ENCODE data around the gene TATDN3. TPM values are rescaled to one million over a fixed set of nuclear protein-coding genes. Genes with fewer than 3 reads are reported as not detected.

TATDN3 gene
- total and polyA plus RNA-seq, 9 of the 15 experiments (the other 6 are each of a cell fraction or from before 2014, with no cell fraction given) = 18.3 to 79.9 (median 28.2) TPM

- no peak for ATAC-seq
- POLR2A ChIA-PET = interaction anchor here (0.6 to 0.9 kb wide), 3 partner anchors 12 to 1047 kb away, joined by 3 to 4 read pairs (median 3); no protein-coding TSS in a partner anchor
- peaks cover 9% of the 10 kb centered on the region for H3K9me3 ChIP-seq (replicated peaks; ENCODE audit: control insufficient read depth, insufficient read depth, low read depth, low read length)
These were observed 36.2 kb downstream of the TATDN3 start for GRCh38 chr1:212827831-212828278.

More at GRCh38 chr1:212827831-212828278, 36.2 kb downstream of the TATDN3 start:
- DNase-seq (ENCODE audit: extremely low read depth in 1 of 4, low spot score in 3 of 4) = no peak
- Histone ChIP-seq H3K4me1 (replicated peaks in 1 of 2; ENCODE audit: control insufficient read depth in 2 of 2, insufficient read depth in 2 of 2, low read length in 2 of 2) (no peaks in the 10 kb centered on the region; a peak in 1 of 5 replicates), H2AFZ (ENCODE audit: low read depth, low read length) (no peak overlapping the region), H3K79me2 (ENCODE audit: control insufficient read depth, insufficient read depth, low read length) (no peaks in the 10 kb centered on the region), H3K27ac (ENCODE audit: extremely low read depth, low read depth, low read length) (no peak overlapping the region), H4K20me1 (replicated peaks; ENCODE audit: control insufficient read depth, insufficient read depth, low read length) (no peaks in the 10 kb centered on the region), H3K27me3 (ENCODE audit: control insufficient read depth in 2 of 2, insufficient read depth in 2 of 2, low read length in 2 of 2) (0 out of 5 replicates have a peak, but pooled peaks cover 0 to 4% of the 10 kb centered on the region in 2 experiments), H3K36me3 (ENCODE audit: control insufficient read depth, insufficient read depth, low read length) (no peaks in the 10 kb centered on the region), H3K9ac (ENCODE audit: insufficient read depth in 1 of 2, low read depth in 2 of 2, low read length in 2 of 2) (no peak overlapping the region), H3K4me3 (no peak overlapping the region), H3K9me1 (ENCODE audit: control insufficient read depth, insufficient read depth, low read length) (no peaks in the 10 kb centered on the region), H3K4me2 (ENCODE audit: insufficient read depth, low read length) (no peak overlapping the region)
- FAIRE-seq = no peak
- CTCF ChIA-PET (ENCODE audit: low intra/inter-chr PET ratio) = no interaction called here
- no TSS peak for BruUV-seq (replicated peaks)
- WGBS (ENCODE audit: insufficient coverage, low coverage, missing lambda C conversion rate) = 15% methylated on average over 5 of the region's 5 CpGs
- intact Hi-C loops (cut with micrococcal nuclease) (loop anchor here (1.0 kb wide), 1 partner anchor 13 kb away; no protein-coding TSS in a partner anchor), in situ Hi-C loops (cut with MboI) (no loop called here)
- no peak for TF ChIP-seq BCLAF1 (IDR thresholded peaks at IDR 0.05; ENCODE audit: borderline replicate concordance in 1 of 2, control insufficient read depth in 1 of 2, low read depth in 2 of 2, low read length in 1 of 2)
- TF ChIP-seq MAZ (CRISPR knock-in tag; conservative IDR thresholded peaks at IDR 0.05 in 1 of 2, IDR thresholded peaks at IDR 0.05 in 1 of 2) = no peak
- no peak for TF ChIP-seq PHTF2 (CRISPR knock-in tag; IDR thresholded peaks at IDR 0.05)
- no peak for TF ChIP-seq KAT7 (CRISPR knock-in tag; IDR thresholded peaks at IDR 0.05; ENCODE audit: borderline replicate concordance)
- no peak for TF ChIP-seq RHOXF2B (CRISPR knock-in tag; conservative IDR thresholded peaks at IDR 0.05)
- TF ChIP-seq, protein P1, sequence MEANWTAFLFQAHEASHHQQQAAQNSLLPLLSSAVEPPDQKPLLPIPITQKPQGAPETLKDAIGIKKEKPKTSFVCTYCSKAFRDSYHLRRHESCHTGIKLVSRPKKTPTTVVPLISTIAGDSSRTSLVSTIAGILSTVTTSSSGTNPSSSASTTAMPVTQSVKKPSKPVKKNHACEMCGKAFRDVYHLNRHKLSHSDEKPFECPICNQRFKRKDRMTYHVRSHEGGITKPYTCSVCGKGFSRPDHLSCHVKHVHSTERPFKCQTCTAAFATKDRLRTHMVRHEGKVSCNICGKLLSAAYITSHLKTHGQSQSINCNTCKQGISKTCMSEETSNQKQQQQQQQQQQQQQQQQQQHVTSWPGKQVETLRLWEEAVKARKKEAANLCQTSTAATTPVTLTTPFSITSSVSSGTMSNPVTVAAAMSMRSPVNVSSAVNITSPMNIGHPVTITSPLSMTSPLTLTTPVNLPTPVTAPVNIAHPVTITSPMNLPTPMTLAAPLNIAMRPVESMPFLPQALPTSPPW (CRISPR knock-in tag; IDR thresholded peaks at IDR 0.05) = no peak
- TF ChIP-seq, protein P2, sequence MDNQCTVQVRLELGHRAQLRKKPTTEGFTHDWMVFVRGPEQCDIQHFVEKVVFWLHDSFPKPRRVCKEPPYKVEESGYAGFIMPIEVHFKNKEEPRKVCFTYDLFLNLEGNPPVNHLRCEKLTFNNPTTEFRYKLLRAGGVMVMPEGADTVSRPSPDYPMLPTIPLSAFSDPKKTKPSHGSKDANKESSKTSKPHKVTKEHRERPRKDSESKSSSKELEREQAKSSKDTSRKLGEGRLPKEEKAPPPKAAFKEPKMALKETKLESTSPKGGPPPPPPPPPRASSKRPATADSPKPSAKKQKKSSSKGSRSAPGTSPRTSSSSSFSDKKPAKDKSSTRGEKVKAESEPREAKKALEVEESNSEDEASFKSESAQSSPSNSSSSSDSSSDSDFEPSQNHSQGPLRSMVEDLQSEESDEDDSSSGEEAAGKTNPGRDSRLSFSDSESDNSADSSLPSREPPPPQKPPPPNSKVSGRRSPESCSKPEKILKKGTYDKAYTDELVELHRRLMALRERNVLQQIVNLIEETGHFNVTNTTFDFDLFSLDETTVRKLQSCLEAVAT (IDR thresholded peaks at IDR 0.05) = no peak
